OCI-LY3 (cell line): ENCODE results near the gene SHISA7.

Source experiments
- EZH2phosphoT487 ChIP-seq: fragments of 200-600 bp; shearing (Covaris generic); IDR thresholded peaks from 2 replicates; pipeline ENCODE4 v1.6.1; 2018; ENCODE audit warnings: antibody characterized with exemption, mixed run types, low read depth
- TF ChIP-seq, protein P1 (sequence below): fragments of 200-600, 300-600 bp; sonication (generic); IDR thresholded peaks from 2 replicates; pipeline ENCODE4 v1.5.1; 2014; ENCODE audit warnings: antibody characterized with exemption, low read length, low read depth

DNA sequence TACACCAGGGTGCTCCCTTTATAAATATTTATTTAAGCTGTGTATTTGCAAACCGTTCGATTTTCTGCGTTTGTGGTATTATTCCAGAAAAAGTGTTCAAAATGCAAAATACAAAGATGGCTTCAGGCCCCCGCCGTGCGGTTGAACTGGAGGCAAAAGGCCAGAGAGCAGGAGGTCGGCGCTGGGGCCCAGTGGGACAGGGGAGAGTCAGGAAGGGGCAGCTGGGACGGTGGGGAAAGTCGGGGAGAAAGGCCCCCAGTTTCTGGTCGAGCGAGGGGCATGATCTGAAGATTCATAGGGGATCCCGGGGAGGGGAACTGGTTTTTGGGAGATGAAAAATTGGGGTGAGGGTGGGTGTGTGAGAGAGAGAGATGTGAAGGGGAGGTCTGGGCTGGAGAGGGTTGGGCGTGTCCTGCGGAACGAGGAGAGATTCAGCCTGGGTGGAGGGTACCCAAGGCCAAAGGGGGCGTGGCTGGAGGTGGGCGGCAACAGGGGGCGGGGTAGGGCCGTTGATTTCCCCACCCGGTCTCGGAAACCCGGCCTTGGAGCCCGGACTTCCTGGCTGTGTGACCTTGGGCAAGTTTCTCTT, 17.7 kb upstream of the SHISA7 start:
- TF ChIP-seq, protein P1, sequence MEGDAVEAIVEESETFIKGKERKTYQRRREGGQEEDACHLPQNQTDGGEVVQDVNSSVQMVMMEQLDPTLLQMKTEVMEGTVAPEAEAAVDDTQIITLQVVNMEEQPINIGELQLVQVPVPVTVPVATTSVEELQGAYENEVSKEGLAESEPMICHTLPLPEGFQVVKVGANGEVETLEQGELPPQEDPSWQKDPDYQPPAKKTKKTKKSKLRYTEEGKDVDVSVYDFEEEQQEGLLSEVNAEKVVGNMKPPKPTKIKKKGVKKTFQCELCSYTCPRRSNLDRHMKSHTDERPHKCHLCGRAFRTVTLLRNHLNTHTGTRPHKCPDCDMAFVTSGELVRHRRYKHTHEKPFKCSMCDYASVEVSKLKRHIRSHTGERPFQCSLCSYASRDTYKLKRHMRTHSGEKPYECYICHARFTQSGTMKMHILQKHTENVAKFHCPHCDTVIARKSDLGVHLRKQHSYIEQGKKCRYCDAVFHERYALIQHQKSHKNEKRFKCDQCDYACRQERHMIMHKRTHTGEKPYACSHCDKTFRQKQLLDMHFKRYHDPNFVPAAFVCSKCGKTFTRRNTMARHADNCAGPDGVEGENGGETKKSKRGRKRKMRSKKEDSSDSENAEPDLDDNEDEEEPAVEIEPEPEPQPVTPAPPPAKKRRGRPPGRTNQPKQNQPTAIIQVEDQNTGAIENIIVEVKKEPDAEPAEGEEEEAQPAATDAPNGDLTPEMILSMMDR: no peak
- no peak for TF ChIP-seq EZH2phosphoT487
